22Rv1 (cell line): ENCODE measurements around the gene MFF.
"Not testable (repeated sequence)": the region's sequence is repeated elsewhere in the genome, so short reads cannot be mapped to it uniquely, and the experiment has no call there.

Experiments used
- ZFX ChIP-seq: fragments of 450-650 bp; IDR thresholded peaks from 2 replicates; pipeline ENCODE4 v1.6.1; 2017; ENCODE audit warnings: antibody characterized with exemption, borderline replicate concordance
- TF ChIP-seq, protein P1 (sequence below): fragments of 450-650 bp; IDR thresholded peaks from 2 replicates; pipeline ENCODE4 v1.5.1; 2017; ENCODE audit warnings: mild to moderate bottlenecking

DNA sequence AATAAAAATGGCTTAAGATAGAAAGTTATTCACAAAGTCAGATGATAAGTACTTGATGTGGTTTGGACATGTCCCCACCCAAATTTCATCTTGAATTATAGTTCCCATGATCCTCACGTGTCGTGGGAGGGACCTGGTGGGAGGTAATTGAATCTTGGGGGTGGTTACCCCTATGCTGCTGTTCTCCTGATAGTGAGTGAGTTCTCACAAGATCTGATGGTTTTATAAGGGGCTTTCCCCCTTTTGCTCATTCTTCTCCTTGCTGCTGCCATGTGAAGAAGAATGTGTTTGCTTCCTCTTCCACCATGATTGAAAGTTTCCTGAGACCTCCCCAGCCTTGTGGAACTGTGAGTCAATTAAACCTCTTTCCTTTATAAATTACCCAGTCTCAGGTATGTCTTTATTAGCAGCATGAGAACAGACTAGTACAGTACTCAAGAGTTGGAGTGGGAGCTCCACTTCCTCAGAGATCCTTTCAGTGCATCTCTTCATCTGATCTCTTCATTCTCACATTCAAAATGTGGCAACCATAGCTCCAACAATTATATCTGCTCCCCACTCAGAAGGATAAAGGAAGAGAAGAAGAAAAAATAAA lies 57.3 kb downstream of the MFF start:
- TF ChIP-seq, protein P1, sequence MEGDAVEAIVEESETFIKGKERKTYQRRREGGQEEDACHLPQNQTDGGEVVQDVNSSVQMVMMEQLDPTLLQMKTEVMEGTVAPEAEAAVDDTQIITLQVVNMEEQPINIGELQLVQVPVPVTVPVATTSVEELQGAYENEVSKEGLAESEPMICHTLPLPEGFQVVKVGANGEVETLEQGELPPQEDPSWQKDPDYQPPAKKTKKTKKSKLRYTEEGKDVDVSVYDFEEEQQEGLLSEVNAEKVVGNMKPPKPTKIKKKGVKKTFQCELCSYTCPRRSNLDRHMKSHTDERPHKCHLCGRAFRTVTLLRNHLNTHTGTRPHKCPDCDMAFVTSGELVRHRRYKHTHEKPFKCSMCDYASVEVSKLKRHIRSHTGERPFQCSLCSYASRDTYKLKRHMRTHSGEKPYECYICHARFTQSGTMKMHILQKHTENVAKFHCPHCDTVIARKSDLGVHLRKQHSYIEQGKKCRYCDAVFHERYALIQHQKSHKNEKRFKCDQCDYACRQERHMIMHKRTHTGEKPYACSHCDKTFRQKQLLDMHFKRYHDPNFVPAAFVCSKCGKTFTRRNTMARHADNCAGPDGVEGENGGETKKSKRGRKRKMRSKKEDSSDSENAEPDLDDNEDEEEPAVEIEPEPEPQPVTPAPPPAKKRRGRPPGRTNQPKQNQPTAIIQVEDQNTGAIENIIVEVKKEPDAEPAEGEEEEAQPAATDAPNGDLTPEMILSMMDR: not testable (repeated sequence)
- not testable (repeated sequence) for TF ChIP-seq ZFX
